Ishikawa (cell line): ENCODE data around the gene C2CD3.

Experiments used
- CEBPB ChIP-seq: IDR thresholded peaks from 2 replicates; pipeline ENCODE4 v1.6.1; 2012
- CREB1 ChIP-seq: IDR thresholded peaks from 2 replicates; pipeline ENCODE4 v1.6.1; 2012; ENCODE audit warnings: low read depth
- EGR1 ChIP-seq: IDR thresholded peaks from 2 replicates; pipeline ENCODE4 v1.6.1; 2012
- EP300 ChIP-seq: IDR thresholded peaks from 2 replicates; pipeline ENCODE4 v1.6.1; 2012; ENCODE audit warnings: borderline replicate concordance
- FOXM1 ChIP-seq: IDR thresholded peaks from 2 replicates; pipeline ENCODE4 v1.6.1; 2012; ENCODE audit warnings: low read depth, borderline replicate concordance
- MAX ChIP-seq: IDR thresholded peaks from 2 replicates; pipeline ENCODE4 v1.6.1; 2012
- NFIC ChIP-seq: IDR thresholded peaks from 2 replicates; pipeline ENCODE4 v1.6.1; 2012
- RAD21 ChIP-seq: IDR thresholded peaks from 2 replicates; pipeline ENCODE4 v1.6.1; 2012; ENCODE audit warnings: low read depth
- TAF1 ChIP-seq: IDR thresholded peaks from 2 replicates; pipeline ENCODE4 v1.6.1; 2012; ENCODE audit warnings: low read depth, mild to moderate bottlenecking
- TCF12 ChIP-seq: IDR thresholded peaks from 2 replicates; pipeline ENCODE4 v1.6.1; 2012; ENCODE audit warnings: low read depth
- TEAD4 ChIP-seq: IDR thresholded peaks from 2 replicates; pipeline ENCODE4 v1.6.1; 2012
- USF1 ChIP-seq: IDR thresholded peaks from 2 replicates; pipeline ENCODE4 v1.6.1; 2012
- YY1 ChIP-seq: IDR thresholded peaks from 2 replicates; pipeline ENCODE4 v1.6.1; 2012; ENCODE audit warnings: low read depth
- ZBTB7A ChIP-seq: IDR thresholded peaks from 2 replicates; pipeline ENCODE4 v1.6.1; 2012; ENCODE audit warnings: low read depth
- TF ChIP-seq, protein P1 (sequence below): IDR thresholded peaks from 2 replicates; pipeline ENCODE4 v1.6.1; 2012; ENCODE audit warnings: low read depth, mild to moderate bottlenecking

Gene C2CD3

DNA sequence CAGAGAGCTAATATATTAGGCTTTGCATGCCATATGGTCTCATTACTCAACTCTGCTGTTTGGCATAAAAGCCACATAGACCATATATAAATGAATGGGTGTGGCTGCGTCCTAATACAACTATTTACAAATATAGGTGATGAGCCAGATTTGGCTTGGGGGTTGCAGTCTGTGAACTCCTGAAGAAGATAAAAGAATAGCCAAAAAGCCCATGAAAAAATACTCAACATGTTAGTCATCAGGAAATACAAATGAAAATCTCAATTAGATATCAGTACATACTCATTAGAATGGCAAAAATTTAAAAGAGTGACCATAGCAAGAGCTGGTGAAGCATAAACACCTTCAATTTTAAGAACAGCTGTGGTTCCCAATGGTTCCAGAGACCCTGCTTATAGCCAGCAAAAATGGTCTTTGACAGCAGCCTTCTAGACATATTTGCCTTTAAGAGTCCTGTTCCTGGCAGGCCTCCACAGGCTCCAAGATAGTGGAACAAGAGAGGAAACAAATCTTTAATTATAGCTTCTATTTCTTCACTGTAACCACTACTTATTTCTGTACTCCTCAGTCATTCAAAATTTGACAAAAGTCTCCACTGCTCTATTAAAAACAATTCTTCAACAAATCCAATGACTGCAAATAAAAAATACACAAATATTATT is 16.1 kb downstream of the C2CD3 start:
- no peak for TF ChIP-seq FOXM1
- TF ChIP-seq TEAD4, result no peak
- TF ChIP-seq USF1, result no peak
- TF ChIP-seq EGR1, result no peak
- TF ChIP-seq CEBPB, result no peak
- TF ChIP-seq ZBTB7A, result no peak
- TF ChIP-seq RAD21, result no peak
- TF ChIP-seq TAF1, result no peak
- no peak for TF ChIP-seq CREB1
- TF ChIP-seq YY1, result no peak
- no peak for TF ChIP-seq EP300
- no peak for TF ChIP-seq NFIC
- TF ChIP-seq TCF12, result no peak
- no peak for TF ChIP-seq MAX
- TF ChIP-seq, protein P1, sequence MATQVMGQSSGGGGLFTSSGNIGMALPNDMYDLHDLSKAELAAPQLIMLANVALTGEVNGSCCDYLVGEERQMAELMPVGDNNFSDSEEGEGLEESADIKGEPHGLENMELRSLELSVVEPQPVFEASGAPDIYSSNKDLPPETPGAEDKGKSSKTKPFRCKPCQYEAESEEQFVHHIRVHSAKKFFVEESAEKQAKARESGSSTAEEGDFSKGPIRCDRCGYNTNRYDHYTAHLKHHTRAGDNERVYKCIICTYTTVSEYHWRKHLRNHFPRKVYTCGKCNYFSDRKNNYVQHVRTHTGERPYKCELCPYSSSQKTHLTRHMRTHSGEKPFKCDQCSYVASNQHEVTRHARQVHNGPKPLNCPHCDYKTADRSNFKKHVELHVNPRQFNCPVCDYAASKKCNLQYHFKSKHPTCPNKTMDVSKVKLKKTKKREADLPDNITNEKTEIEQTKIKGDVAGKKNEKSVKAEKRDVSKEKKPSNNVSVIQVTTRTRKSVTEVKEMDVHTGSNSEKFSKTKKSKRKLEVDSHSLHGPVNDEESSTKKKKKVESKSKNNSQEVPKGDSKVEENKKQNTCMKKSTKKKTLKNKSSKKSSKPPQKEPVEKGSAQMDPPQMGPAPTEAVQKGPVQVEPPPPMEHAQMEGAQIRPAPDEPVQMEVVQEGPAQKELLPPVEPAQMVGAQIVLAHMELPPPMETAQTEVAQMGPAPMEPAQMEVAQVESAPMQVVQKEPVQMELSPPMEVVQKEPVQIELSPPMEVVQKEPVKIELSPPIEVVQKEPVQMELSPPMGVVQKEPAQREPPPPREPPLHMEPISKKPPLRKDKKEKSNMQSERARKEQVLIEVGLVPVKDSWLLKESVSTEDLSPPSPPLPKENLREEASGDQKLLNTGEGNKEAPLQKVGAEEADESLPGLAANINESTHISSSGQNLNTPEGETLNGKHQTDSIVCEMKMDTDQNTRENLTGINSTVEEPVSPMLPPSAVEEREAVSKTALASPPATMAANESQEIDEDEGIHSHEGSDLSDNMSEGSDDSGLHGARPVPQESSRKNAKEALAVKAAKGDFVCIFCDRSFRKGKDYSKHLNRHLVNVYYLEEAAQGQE, result no peak

GRCh38 chr11:74153224-74153623 is 17.6 kb downstream of the C2CD3 start:
- TF ChIP-seq MAX, result no peak

- TF ChIP-seq TEAD4 (peak; percentile 80), ZBTB7A (no peak), USF1 (no peak), TCF12 (peak; percentile 46; the same call in 1 of the 2 replicates), EP300 (0 out of 2 replicates have a peak, but pooled peaks have one; percentile 29), MAX (no peak), NFIC (no peak)
Measured at GRCh38 chr11:74147199-74147929, 23.4 kb downstream of the C2CD3 start.

DNA sequence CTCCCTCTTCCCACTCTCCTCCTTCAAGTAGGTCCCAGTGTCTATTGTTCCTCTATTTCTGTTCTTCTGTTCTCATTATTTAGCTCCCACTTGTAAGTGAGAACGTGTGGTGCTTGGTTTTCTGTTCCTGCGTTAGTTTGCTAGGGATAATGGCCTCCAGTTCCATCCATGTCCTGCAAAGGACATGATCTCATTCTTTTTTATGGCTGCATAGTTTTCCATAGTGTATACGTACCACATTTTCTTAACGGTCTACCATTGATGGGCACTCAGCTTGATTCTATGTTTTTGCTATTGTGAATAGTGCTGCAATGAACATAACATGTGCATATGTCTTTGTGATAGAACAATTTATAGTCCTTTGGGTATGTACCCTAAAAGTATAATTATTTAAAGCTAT is 26.2 kb downstream of the C2CD3 start:
- no peak for TF ChIP-seq EGR1
- TF ChIP-seq, protein P1, result no peak
- TF ChIP-seq TAF1, result no peak
- no peak for TF ChIP-seq USF1
- TF ChIP-seq NFIC, result no peak
- no peak for TF ChIP-seq ZBTB7A
- TF ChIP-seq YY1, result no peak
- no peak for TF ChIP-seq FOXM1
- TF ChIP-seq MAX, result no peak
- no peak for TF ChIP-seq TEAD4
- TF ChIP-seq CREB1, result no peak
- TF ChIP-seq TCF12, result no peak
- TF ChIP-seq EP300, result no peak

DNA sequence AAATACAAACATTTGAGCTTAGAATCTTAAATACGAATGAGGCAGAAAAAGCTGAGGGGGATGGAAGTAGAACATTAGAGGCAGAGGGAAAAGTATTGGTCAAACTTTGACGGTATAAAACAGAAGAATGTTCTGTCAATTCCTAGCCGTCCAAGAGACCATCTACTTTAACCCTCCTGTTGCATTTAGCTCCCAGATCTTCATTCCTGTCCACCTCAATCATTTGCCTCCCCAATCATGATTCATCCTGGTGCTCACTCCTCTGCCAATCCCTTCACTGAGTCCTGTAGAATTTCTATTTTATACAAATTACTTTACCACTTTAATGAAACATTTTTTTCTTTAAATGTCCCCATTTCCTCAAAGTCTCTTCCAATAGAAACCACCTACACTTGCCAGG is 28.2 kb downstream of the C2CD3 start:
- TF ChIP-seq FOXM1 (no peak), EGR1 (no peak), CEBPB (no peak), USF1 (no peak), RAD21 (no peak)
